H1 (cell line): ENCODE measurements around the gene ICAM2. TPM values are rescaled to one million over a fixed set of nuclear protein-coding genes. Genes with fewer than 3 reads are reported as not detected.

Source experiments
- CTCF ChIA-PET: fragments of 300-600 bp; sonication (Branson Sonifier 250); formaldehyde crosslinking; loops from one replicate; lab custom pipeline; 2021; ENCODE audit not compliant: partially characterized antibody; lab: Charles Lee
- POLR2A ChIA-PET: fragments of 300-600 bp; sonication (Branson Sonifier 250); formaldehyde crosslinking; loops from one replicate; lab custom pipeline; 2021; ENCODE audit warnings: inconsistent platforms; ENCODE audit not compliant: partially characterized antibody; lab: Charles Lee
- DNase-seq, 2 experiments: peaks; one replicate each; pipeline versions ENCODE4 v3.0.0 to v3.0.0-alpha.2; 2010 to 2022; ENCODE audit warnings: low spot score in 2 of 2, low read depth in 1 of 2, mixed read lengths in 1 of 2
- FAIRE-seq: peaks from 2 replicates; lab custom pipeline; 2011; peaks lifted over from hg19 to GRCh38; lab: Jason Lieb, UNC
- H2AFZ ChIP-seq: 2 replicates; pipeline ENCODE4 v1.8.1; 2012; ENCODE audit warnings: low read length, inconsistent platforms
- H2AK5ac ChIP-seq: 2 replicates; pipeline ENCODE4 v1.6.1; 2013; ENCODE audit warnings: low read depth, low read length
- H2BK120ac ChIP-seq: replicated peaks from 2 replicates; pipeline ENCODE3; 2013; ENCODE audit warnings: low read depth, low read length, inconsistent platforms
- H2BK12ac ChIP-seq: 2 replicates; pipeline ENCODE4 v1.6.1; 2013; ENCODE audit warnings: low read depth, low read length
- H2BK15ac ChIP-seq: 2 replicates; pipeline ENCODE4 v1.6.1; 2013; ENCODE audit warnings: low read length
- H2BK20ac ChIP-seq: 2 replicates; pipeline ENCODE4 v1.6.1; 2013; ENCODE audit warnings: low read length
- H2BK5ac ChIP-seq: 2 replicates; pipeline ENCODE4 v1.6.1; 2013; ENCODE audit warnings: low read depth, low read length
- H3K14ac ChIP-seq: 2 replicates; pipeline ENCODE4 v1.6.1; 2013; ENCODE audit warnings: inconsistent platforms; ENCODE audit not compliant: insufficient read length
- H3K18ac ChIP-seq: 2 replicates; pipeline ENCODE4 v1.6.1; 2013; ENCODE audit warnings: low read length; ENCODE audit errors: extremely low read depth
- H3K23ac ChIP-seq: 2 replicates; pipeline ENCODE4 v1.6.1; 2013; ENCODE audit warnings: inconsistent platforms; ENCODE audit not compliant: insufficient read length
- H3K23me2 ChIP-seq: 2 replicates; pipeline ENCODE4 v1.6.1; 2013; ENCODE audit warnings: low read depth, low read length
- H3K27ac ChIP-seq: 2 replicates; pipeline ENCODE4 v1.6.1; 2011; ENCODE audit warnings: low read depth, low read length, inconsistent platforms
- H3K27me3 ChIP-seq, 4 experiments: replicated peaks in 1 of 4; 1 replicate in 1 of 4; 2 replicates in 3 of 4; pipeline versions ENCODE4 v1.6.1 to v1.8.1; 2011 to 2013; ENCODE audit warnings: low read length in 3 of 4, mild to moderate bottlenecking in 3 of 4, inconsistent platforms in 2 of 4, mixed read lengths in 2 of 4, moderate library complexity in 1 of 4; ENCODE audit not compliant: control insufficient read depth in 3 of 4, insufficient read depth in 3 of 4; ENCODE audit errors: extremely low read depth in 1 of 4
- H3K36me3 ChIP-seq, 4 experiments: 2 replicates each; pipeline versions ENCODE4 v1.6.1 to v1.8.1; 2011 to 2013; ENCODE audit warnings: mild to moderate bottlenecking in 4 of 4, low read length in 3 of 4, moderate library complexity in 2 of 4, control low read depth in 1 of 4, inconsistent platforms in 1 of 4; ENCODE audit not compliant: insufficient read depth in 4 of 4, control insufficient read depth in 2 of 4
- H3K4ac ChIP-seq: replicated peaks from 2 replicates; pipeline ENCODE3; 2013; ENCODE audit warnings: low read length, low read depth, mixed read lengths, inconsistent platforms; ENCODE audit not compliant: insufficient read length
- H3K4me1 ChIP-seq, 4 experiments: replicated peaks in 1 of 4; 1 replicate in 1 of 4; 2 replicates in 3 of 4; pipeline versions ENCODE4 v1.6.1 to v1.8.1; 2011 to 2013; ENCODE audit warnings: low read length in 3 of 4, inconsistent platforms in 2 of 4, mixed read lengths in 1 of 4; ENCODE audit not compliant: insufficient read depth in 4 of 4, control insufficient read depth in 3 of 4
- H3K4me2 ChIP-seq, 2 experiments: 2 replicates each; pipeline versions ENCODE4 v1.6.1 to v1.8.1; 2011 to 2013; ENCODE audit warnings: low read depth in 2 of 2, low read length in 2 of 2, control low read depth in 1 of 2, inconsistent platforms in 1 of 2, mild to moderate bottlenecking in 1 of 2; ENCODE audit not compliant: insufficient read depth in 1 of 2
- H3K4me3 ChIP-seq, 4 experiments: fragments of 200-600, 300-600 bp in 1 of 4; sonication (generic), shearing (Covaris generic), sonication (Bioruptor Twin) in 1 of 4; 2 replicates each; pipeline versions ENCODE4 v1.5.1 to v1.8.1; 2011 to 2016; ENCODE audit warnings: low read length in 4 of 4, low read depth in 3 of 4, control low read depth in 2 of 4, inconsistent platforms in 2 of 4, mild to moderate bottlenecking in 2 of 4, mixed read lengths in 1 of 4, moderate library complexity in 1 of 4; ENCODE audit not compliant: insufficient read depth in 2 of 4; ENCODE audit errors: extremely low read depth in 1 of 4
- H3K56ac ChIP-seq: replicated peaks from 2 replicates; pipeline ENCODE3; 2013; ENCODE audit warnings: low read depth, mild to moderate bottlenecking, mixed read lengths, low read length, inconsistent platforms; ENCODE audit not compliant: insufficient read length
- H3K79me1 ChIP-seq: 2 replicates; pipeline ENCODE4 v1.6.1; 2013; ENCODE audit warnings: low read depth, low read length, control low read depth
- H3K79me2 ChIP-seq, 2 experiments: 2 replicates each; pipeline versions ENCODE4 v1.6.1 to v1.8.1; 2012 to 2013; ENCODE audit warnings: low read length in 2 of 2, mild to moderate bottlenecking in 2 of 2, inconsistent platforms in 1 of 2; ENCODE audit not compliant: insufficient read depth in 2 of 2, control insufficient read depth in 1 of 2
- H3K9ac ChIP-seq, 4 experiments: replicated peaks in 1 of 4; 1 replicate in 1 of 4; 2 replicates in 3 of 4; pipeline versions ENCODE4 v1.6.1 to v1.8.1; 2011 to 2013; ENCODE audit warnings: low read depth in 3 of 4, low read length in 3 of 4, control low read depth in 2 of 4, mild to moderate bottlenecking in 2 of 4, moderate library complexity in 2 of 4, inconsistent platforms in 1 of 4; ENCODE audit errors: extremely low read depth in 1 of 4
- H3K9me3 ChIP-seq, 2 experiments: 2 replicates each; pipeline versions ENCODE4 v1.6.1 to v1.8.1; 2012 to 2013; ENCODE audit warnings: mild to moderate bottlenecking in 2 of 2, moderate library complexity in 2 of 2, control low read depth in 1 of 2, inconsistent platforms in 1 of 2, low read depth in 1 of 2, low read length in 1 of 2, mixed read lengths in 1 of 2; ENCODE audit not compliant: insufficient read depth in 2 of 2
- H4K20me1 ChIP-seq, 2 experiments: replicated peaks in 1 of 2; 2 replicates each; pipeline versions ENCODE3 to v1.8.1; 2011 to 2013; ENCODE audit warnings: inconsistent platforms in 2 of 2, low read length in 2 of 2, mild to moderate bottlenecking in 1 of 2; ENCODE audit not compliant: insufficient read depth in 2 of 2, control insufficient read depth in 1 of 2
- H4K5ac ChIP-seq: 2 replicates; pipeline ENCODE4 v1.6.1; 2013; ENCODE audit warnings: low read length, low read depth, mixed read lengths, inconsistent platforms; ENCODE audit not compliant: insufficient read length
- H4K8ac ChIP-seq: 2 replicates; pipeline ENCODE4 v1.8.0; 2013; ENCODE audit warnings: mild to moderate bottlenecking, moderate library complexity, low read length, inconsistent platforms; ENCODE audit not compliant: insufficient read depth; ENCODE audit errors: extremely low read depth
- H4K91ac ChIP-seq: replicated peaks from 2 replicates; pipeline ENCODE3; 2013; ENCODE audit warnings: low read length, mixed read lengths, inconsistent platforms; ENCODE audit not compliant: insufficient read length
- E2F6 ChIP-seq: IDR thresholded peaks from 2 replicates; pipeline ENCODE4 v1.6.1; 2012; ENCODE audit warnings: inconsistent platforms
- EGR1 ChIP-seq: IDR thresholded peaks from 2 replicates; pipeline ENCODE4 v1.6.1; 2011; ENCODE audit warnings: low read depth, low read length, borderline replicate concordance
- KDM4A ChIP-seq: IDR thresholded peaks from one replicate; pipeline ENCODE4 v1.7.1; 2012; ENCODE audit warnings: low read depth, mild to moderate bottlenecking, moderate library complexity, low read length, inconsistent platforms; ENCODE audit not compliant: severe bottlenecking
- WGBS, 2 experiments: shearing (Covaris generic) in 1 of 2; methylation state at CpG; one replicate each; pipeline versions ENCODE4 v1.1.6 to v1.1.7; 2013 to 2015; ENCODE audit warnings: low lambda C conversion rate in 2 of 2, mixed read lengths in 2 of 2, inconsistent platforms in 1 of 2, low coverage in 1 of 2, missing lambda C conversion rate in 1 of 2; ENCODE audit not compliant: insufficient replicate concordance in 2 of 2, insufficient coverage in 1 of 2, insufficient read length in 1 of 2; ENCODE audit errors: extremely low coverage in 1 of 2, missing lambda C conversion rate in 1 of 2; 5-methylcytosine and 5-hydroxymethylcytosine counted together
- long read RNA-seq, 2 experiments: library from RNA in 1 of 2; library from capped mRNA in 1 of 2; stranded (forward); transcript quantifications; one replicate each; pipeline ENCODE4 v2.0.0, GENCODE V29; 2021; ENCODE audit warnings: inconsistent platforms in 1 of 2
- polyA minus RNA-seq, 3 experiments: library from RNA; depleted of rRNA, polyadenylated mRNA; stranded (reverse); fragments of >200 nt; gene quantifications; 1 replicate in 2 of 3; 2 replicates in 1 of 3; pipeline ENCODE4 v1.2.3, GENCODE V29; 2011
- polyA plus RNA-seq, 7 experiments: library from polyadenylated mRNA; depleted of rRNA in 3 of 7; stranded (reverse) in 5 of 7; unstranded in 2 of 7; fragments of >200 nt in 5 of 7; fragments of 200-250 nt in 2 of 7; gene quantifications; 1 replicate in 5 of 7; 2 replicates in 1 of 7; 4 replicates in 1 of 7; pipeline versions ENCODE4 v1.2.1 to v1.2.3, GENCODE V29; 2011 to 2013; ENCODE audit warnings: missing spikeins in 2 of 7, mixed read lengths in 2 of 7
- total RNA-seq: library from RNA; stranded (reverse); fragmentation: NEBNext Ultra II Directional; extraction: Animal tissue kit (Norgen Biotek cat#: 25700); gene quantifications from 2 replicates; pipeline ENCODE4 v1.2.1, GENCODE V29; 2021

Gene ICAM2
- total RNA-seq: 0.45 TPM in 1 of 2 replicates, not detected in the other
- polyA plus RNA-seq (2011; rRNA removed): 0.63 and 0.77 TPM in 2 replicates
- polyA plus RNA-seq (2011; cell fraction: cytosol; rRNA removed): 0.44 TPM
- 0.60 TPM for polyA plus RNA-seq (2011; cell fraction: nucleus; rRNA removed)
- polyA plus RNA-seq (2012, experiment 1 of 2): 0.27 to 0.81 TPM (median 0.46 TPM) in 3 of 4 replicates, not detected in the other
- polyA plus RNA-seq (2012, experiment 2 of 2): 0.47 TPM
- 0.18 TPM for polyA plus RNA-seq (2013, experiment 1 of 2)
- polyA plus RNA-seq (2013, experiment 2 of 2): 0.24 TPM
- polyA minus RNA-seq (2011; rRNA and poly(A)+ RNA removed): 0.51 and 1.6 TPM in 2 replicates
- polyA minus RNA-seq (2011; cell fraction: cytosol; rRNA and poly(A)+ RNA removed): not detected
- not detected for polyA minus RNA-seq (2011; cell fraction: nucleus; rRNA and poly(A)+ RNA removed)
- long read RNA-seq, experiment 1: 0 reads
- long read RNA-seq, experiment 2: 0 reads

GRCh38 chr17:64020056-64020766 is at the start of gene ICAM2:
Gene ICAM2, minus strand, starts transcription at chr17:64020633. Its CDS starts 13,942 bp downstream, at chr17:64006691.
- Histone ChIP-seq H3K23me2 (no peaks in the 10 kb centered on the region), H3K4me2 (peak within 1 kb of the TSS; percentile 30 to 55; a peak in 3 of 4 replicates), H3K79me2 (no peaks in the 10 kb centered on the region), H3K14ac (no peak within 1 kb of the TSS), H2AFZ (peak within 1 kb of the TSS; percentile 98), H4K91ac (no peak within 1 kb of the TSS), H3K4me1 (peaks cover 0 to 5% (median 3%) of the 10 kb centered on the region in 4 experiments; a peak in 5 of 7 replicates), H4K8ac (peak within 1 kb of the TSS; percentile 22; the same call in 1 of the 2 replicates), H2BK20ac (no peak within 1 kb of the TSS), H3K18ac (peak within 1 kb of the TSS; percentile 68; the same call in 1 of the 2 replicates), H2BK5ac (no peak within 1 kb of the TSS), H3K79me1 (no peaks in the 10 kb centered on the region), H3K9me3 (no peaks in the 10 kb centered on the region), H2AK5ac (no peak within 1 kb of the TSS), H2BK15ac (peak within 1 kb of the TSS; percentile 61; the same call in 1 of the 2 replicates), H2BK120ac (no peak within 1 kb of the TSS), H4K20me1 (no peaks in the 10 kb centered on the region), H3K9ac (no peak within 1 kb of the TSS), H3K27ac (no peak within 1 kb of the TSS), H3K4me3 (peak within 1 kb of the TSS in 3 of 4 experiments; percentile 3 to 17 (median 3); a peak in 2 of 8 replicates), H3K56ac (no peak within 1 kb of the TSS), H2BK12ac (peak within 1 kb of the TSS; percentile 68; the same call in 1 of the 2 replicates), H4K5ac (no peak within 1 kb of the TSS), H3K4ac (no peak within 1 kb of the TSS), H3K23ac (no peak within 1 kb of the TSS), H3K27me3 (no peaks in the 10 kb centered on the region), H3K36me3 (no peaks in the 10 kb centered on the region)
- TF ChIP-seq EGR1 (no peak), E2F6 (peak; percentile 50; the same call in 1 of the 2 replicates), KDM4A (no peak)
- ChIA-PET CTCF (interaction anchor here (0.6 to 3.2 kb wide), 20 partner anchors 10 to 262 kb away, joined by 3 to 19 read pairs (median 4); partner anchors contain the start of genes CSHL1 and GH1), POLR2A (interaction anchor here (0.6 to 1.8 kb wide), 3 partner anchors 126 to 271 kb away, joined by 3 to 8 read pairs (median 4); no protein-coding TSS in a partner anchor)
- no peak for DNase-seq
- WGBS, 2 experiments: 56% methylated on average over 23 of the region's 23 CpGs; no CpG with 5 or more reads in 1 of the 2 experiments
- FAIRE-seq: no peak
